GM21786 (cell line): ENCODE results near the gene VAV2.

ENCODE experiments used
- ATAC-seq: cut with Tn5 transposase; IDR thresholded peaks from one replicate; pipeline ENCODE4 v1.9.1; 2021; ENCODE audit not compliant: unreplicated experiment

The VAV2 gene

GRCh38 chr9:133857639-133858038 lies 134.5 kb downstream of the VAV2 start:
- ATAC-seq: no peak

GRCh38 chr9:133856798-133857197 lies 135.3 kb downstream of the VAV2 start:
- ATAC-seq: no peak

- no peak for ATAC-seq
Observed at GRCh38 chr9:133855802-133856521, 136.2 kb downstream of the VAV2 start.

GRCh38 chr9:133855371-133855770 lies 136.8 kb downstream of the VAV2 start:
- no peak for ATAC-seq

GRCh38 chr9:133854765-133855164 lies 137.4 kb downstream of the VAV2 start:
- ATAC-seq: no peak

GRCh38 chr9:133854048-133854447 lies 138.1 kb downstream of the VAV2 start:
- ATAC-seq: no peak

GRCh38 chr9:133853331-133853730 lies 138.8 kb downstream of the VAV2 start:
- ATAC-seq: no peak

- ATAC-seq: no peak
Observed at GRCh38 chr9:133852431-133852830, 139.7 kb downstream of the VAV2 start.

- ATAC-seq: no peak
Observed at GRCh38 chr9:133851693-133852092, 140.4 kb downstream of the VAV2 start.

- no peak for ATAC-seq
Observed at GRCh38 chr9:133850937-133851336, 141.2 kb downstream of the VAV2 start.

GRCh38 chr9:133850161-133850560 lies 142.0 kb downstream of the VAV2 start:
- ATAC-seq: no peak

- no peak for ATAC-seq
Observed at GRCh38 chr9:133849110-133849670, 142.9 kb downstream of the VAV2 start.

- no peak for ATAC-seq
Observed at GRCh38 chr9:133848471-133849109, 143.5 kb downstream of the VAV2 start.

- no peak for ATAC-seq
Observed at GRCh38 chr9:133846483-133847090, 145.5 kb downstream of the VAV2 start.

- ATAC-seq: no peak
Observed at GRCh38 chr9:133845440-133845839, 146.7 kb downstream of the VAV2 start.

- no peak for ATAC-seq
Observed at GRCh38 chr9:133844881-133845410, 147.2 kb downstream of the VAV2 start.

- ATAC-seq: no peak
Observed at GRCh38 chr9:133844398-133844784, 147.7 kb downstream of the VAV2 start.

GRCh38 chr9:133843751-133844397 lies 148.2 kb downstream of the VAV2 start:
- no peak for ATAC-seq

- ATAC-seq: no peak
Observed at GRCh38 chr9:133843250-133843649, 148.9 kb downstream of the VAV2 start.

GRCh38 chr9:133842721-133843227 lies 149.3 kb downstream of the VAV2 start:
- ATAC-seq: no peak

- no peak for ATAC-seq
Observed at GRCh38 chr9:133842174-133842573, 149.9 kb downstream of the VAV2 start.
